GM13976 (cell line): ENCODE results near the gene FARS2.

Experiments
- DNase-seq: peaks from one replicate; pipeline ENCODE4 v3.0.0; 2012; ENCODE audit warnings: low spot score
- CTCF ChIP-seq: IDR thresholded peaks from 2 replicates; pipeline ENCODE4 v1.5.1; 2012; ENCODE audit warnings: borderline replicate concordance, mild to moderate bottlenecking; ENCODE audit not compliant: insufficient read depth; ENCODE audit errors: extremely low read depth, missing control alignments, control extremely low read depth
- in situ Hi-C: fragments of 300-500 bp; cut with MboI; formaldehyde crosslinking; loops from one replicate; pipeline ENCODE4 v1.12.0; 2022; ENCODE audit warnings: low sequenced_read_pairs, mixed read lengths, inconsistent platforms; ENCODE audit not compliant: unreplicated experiment

FARS2 gene

GRCh38 chr6:5724911-5725310 is 463.6 kb downstream of the FARS2 start:
- in situ Hi-C loops, result no loop called here
- no peak for DNase-seq
- TF ChIP-seq CTCF, result no peak

GRCh38 chr6:5726976-5727718 is 465.8 kb downstream of the FARS2 start:
- in situ Hi-C loops, result no loop called here
- TF ChIP-seq CTCF, result no peak
- no peak for DNase-seq

- DNase-seq, result no peak
- in situ Hi-C loops, result no loop called here
- TF ChIP-seq CTCF, result no peak
These were observed 467.2 kb downstream of the FARS2 start for GRCh38 chr6:5728351-5729079.

DNA sequence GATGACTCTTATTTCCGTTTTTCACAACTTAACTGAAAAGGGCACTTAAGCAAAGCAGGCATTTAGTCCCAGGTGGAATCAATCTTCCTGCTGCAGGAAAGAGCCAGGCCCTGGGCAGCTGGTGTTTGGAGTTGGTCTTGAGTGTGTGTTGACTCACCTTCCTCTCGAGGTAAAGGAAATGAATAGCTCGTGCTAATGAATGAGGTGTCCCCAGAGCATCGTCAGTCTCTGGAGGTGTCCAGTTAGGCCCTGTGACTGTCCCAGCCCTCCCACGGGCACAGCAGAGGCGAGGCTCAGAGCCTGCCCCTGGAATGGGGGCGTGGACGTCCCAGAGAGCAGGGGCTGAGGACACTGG is 467.7 kb downstream of the FARS2 start:
- in situ Hi-C loops, result no loop called here
- TF ChIP-seq CTCF, result no peak
- no peak for DNase-seq

GRCh38 chr6:5729813-5730517 is 468.7 kb downstream of the FARS2 start:
- no peak for DNase-seq
- in situ Hi-C loops, result no loop called here
- no peak for TF ChIP-seq CTCF

GRCh38 chr6:5730585-5731263 is 469.4 kb downstream of the FARS2 start:
- in situ Hi-C loops, result no loop called here
- no peak for DNase-seq
- no peak for TF ChIP-seq CTCF
